ENCODE data around the gene GMIP. TPM values are rescaled to one million over a fixed set of nuclear protein-coding genes. Genes with fewer than 3 reads are reported as not detected.

GMIP gene
- total and polyA plus RNA-seq, 2 donors (not counting 3 experiments of a cell fraction or from before 2014, with no cell fraction given), result 7.8 to 19.8 TPM

DNA sequence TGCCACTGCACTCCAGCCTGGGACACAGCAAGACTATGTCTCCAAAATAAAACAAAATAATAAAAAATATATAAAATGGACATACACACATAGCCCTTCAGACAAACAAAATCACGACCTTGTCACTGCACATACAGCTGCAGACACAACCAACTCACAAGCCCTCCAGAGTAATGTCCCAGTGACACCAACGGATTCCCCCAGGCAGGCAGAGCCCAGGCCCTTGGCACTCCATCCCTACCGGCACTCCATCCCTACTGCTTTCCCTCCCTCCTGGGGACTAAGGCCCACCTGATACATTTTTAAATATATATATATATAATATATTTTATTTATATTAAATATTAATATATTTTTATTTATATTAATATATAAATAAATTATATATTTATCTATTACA is 43.6 kb upstream of the GMIP start:
- no peak for TF ChIP-seq JUN (IDR thresholded peaks at IDR 0.05; ENCODE audit: borderline replicate concordance, insufficient read depth, insufficient read length, low read depth)
- no peak for TF ChIP-seq GATA2 (IDR thresholded peaks at IDR 0.05; ENCODE audit: insufficient read depth, insufficient read length, low read depth, low read length)
- TF ChIP-seq, protein P1, sequence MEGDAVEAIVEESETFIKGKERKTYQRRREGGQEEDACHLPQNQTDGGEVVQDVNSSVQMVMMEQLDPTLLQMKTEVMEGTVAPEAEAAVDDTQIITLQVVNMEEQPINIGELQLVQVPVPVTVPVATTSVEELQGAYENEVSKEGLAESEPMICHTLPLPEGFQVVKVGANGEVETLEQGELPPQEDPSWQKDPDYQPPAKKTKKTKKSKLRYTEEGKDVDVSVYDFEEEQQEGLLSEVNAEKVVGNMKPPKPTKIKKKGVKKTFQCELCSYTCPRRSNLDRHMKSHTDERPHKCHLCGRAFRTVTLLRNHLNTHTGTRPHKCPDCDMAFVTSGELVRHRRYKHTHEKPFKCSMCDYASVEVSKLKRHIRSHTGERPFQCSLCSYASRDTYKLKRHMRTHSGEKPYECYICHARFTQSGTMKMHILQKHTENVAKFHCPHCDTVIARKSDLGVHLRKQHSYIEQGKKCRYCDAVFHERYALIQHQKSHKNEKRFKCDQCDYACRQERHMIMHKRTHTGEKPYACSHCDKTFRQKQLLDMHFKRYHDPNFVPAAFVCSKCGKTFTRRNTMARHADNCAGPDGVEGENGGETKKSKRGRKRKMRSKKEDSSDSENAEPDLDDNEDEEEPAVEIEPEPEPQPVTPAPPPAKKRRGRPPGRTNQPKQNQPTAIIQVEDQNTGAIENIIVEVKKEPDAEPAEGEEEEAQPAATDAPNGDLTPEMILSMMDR (IDR thresholded peaks at IDR 0.05; ENCODE audit: extremely low read depth in 1 of 2, insufficient read depth in 1 of 2, low read depth in 1 of 2, low read length in 2 of 2), result no peak
- no peak for TF ChIP-seq POLR2AphosphoS5 (IDR thresholded peaks at IDR 0.05; ENCODE audit: insufficient read depth, low read depth, low read length)
- CTCF ChIA-PET, result no interaction called here
- no peaks in the 10 kb centered on the region for H3K9me3 ChIP-seq (replicated peaks; ENCODE audit: control insufficient read depth, insufficient read depth, low read length)
- DNase-seq (ENCODE audit: low read depth, low spot score) (no peak), FAIRE-seq (no peak)
- H4K20me1 ChIP-seq (replicated peaks; ENCODE audit: control insufficient read depth, extremely low read depth, insufficient read depth, low read length), result no peaks in the 10 kb centered on the region
- dilution Hi-C loops (cut with MboI; ENCODE audit: extremely low pct_ligation_motif_present, low sequenced_read_pairs), result no loop called here
- H3K4me1 ChIP-seq (ENCODE audit: control insufficient read depth, extremely low read depth, insufficient read depth, low read length), result no peaks in the 10 kb centered on the region
- no peak overlapping the region for H2AFZ ChIP-seq (ENCODE audit: low read depth, low read length)
- no peak overlapping the region for H3K9ac ChIP-seq (replicated peaks; ENCODE audit: extremely low read depth, insufficient read depth, low read length)
- H3K9me1 ChIP-seq (replicated peaks; ENCODE audit: control insufficient read depth, extremely low read depth, insufficient read depth, low read length), result no peaks in the 10 kb centered on the region
- H3K79me2 ChIP-seq (ENCODE audit: control insufficient read depth, insufficient read depth, low read length), result no peaks in the 10 kb centered on the region
- H3K36me3 ChIP-seq (ENCODE audit: control insufficient read depth in 2 of 2, extremely low read depth in 1 of 2, insufficient read depth in 2 of 2, low read length in 2 of 2), result no peaks in the 10 kb centered on the region
- H3K27ac ChIP-seq (ENCODE audit: insufficient read depth, low read depth, low read length), result no peak overlapping the region
- H3K27me3 ChIP-seq (ENCODE audit: control insufficient read depth in 2 of 2, insufficient read depth in 2 of 2, low read length in 2 of 2), result no peaks in the 10 kb centered on the region
- no TSS peak for BruUV-seq (replicated peaks)
- H3K4me3 ChIP-seq (replicated peaks in 1 of 3; ENCODE audit: insufficient read depth in 1 of 3, low read depth in 1 of 3, low read length in 3 of 3), result no peak overlapping the region
- intact Hi-C loops (cut with micrococcal nuclease), result no loop called here
- H3K4me2 ChIP-seq (ENCODE audit: insufficient read depth, low read length), result no peak overlapping the region
- POLR2A ChIA-PET, result no interaction called here

DNA sequence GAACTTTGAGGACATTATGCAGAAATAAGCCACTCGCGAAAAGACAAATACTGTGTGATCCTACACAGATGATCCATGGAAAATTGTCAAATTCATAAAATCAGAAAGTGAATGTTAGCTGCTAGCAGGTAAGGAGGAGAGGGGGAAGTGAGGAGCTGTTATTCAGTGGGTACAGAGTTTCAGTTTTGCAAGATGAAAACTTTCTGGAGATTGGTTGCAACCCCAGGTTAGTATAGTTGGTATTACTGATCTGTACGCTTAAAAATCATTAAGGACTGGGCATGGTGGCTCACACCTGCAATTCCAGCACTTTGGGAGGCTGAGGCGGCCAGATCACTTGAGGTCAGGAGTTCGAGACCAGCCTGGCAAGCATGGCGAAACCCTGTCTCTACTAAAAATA is 43.1 kb upstream of the GMIP start:
- intact Hi-C loops (cut with micrococcal nuclease), result no loop called here
- no peak for DNase-seq (ENCODE audit: low read depth, low spot score)
- no peak for FAIRE-seq
- no peak overlapping the region for H3K4me3 ChIP-seq (replicated peaks in 1 of 3; ENCODE audit: insufficient read depth in 1 of 3, low read depth in 1 of 3, low read length in 3 of 3)
- H3K79me2 ChIP-seq (ENCODE audit: control insufficient read depth, insufficient read depth, low read length), result no peaks in the 10 kb centered on the region
- BruUV-seq (replicated peaks), result no TSS peak
- no peak overlapping the region for H3K4me2 ChIP-seq (ENCODE audit: insufficient read depth, low read length)
- H3K9me3 ChIP-seq (replicated peaks; ENCODE audit: control insufficient read depth, insufficient read depth, low read length), result no peaks in the 10 kb centered on the region
- H3K4me1 ChIP-seq (ENCODE audit: control insufficient read depth, extremely low read depth, insufficient read depth, low read length), result no peaks in the 10 kb centered on the region
- H3K9ac ChIP-seq (replicated peaks; ENCODE audit: extremely low read depth, insufficient read depth, low read length), result no peak overlapping the region
- TF ChIP-seq MYC (IDR thresholded peaks at IDR 0.05; ENCODE audit: low read depth, low read length) (no peak), GATA2 (IDR thresholded peaks at IDR 0.05; ENCODE audit: insufficient read depth, insufficient read length, low read depth, low read length) (no peak), EZH2 (IDR thresholded peaks at IDR 0.05; ENCODE audit: borderline replicate concordance, low read depth, low read length, severe bottlenecking) (no peak), FOS (IDR thresholded peaks at IDR 0.05; ENCODE audit: borderline replicate concordance, insufficient read depth, low read length) (no peak), POLR2AphosphoS5 (IDR thresholded peaks at IDR 0.05; ENCODE audit: insufficient read depth, low read depth, low read length) (no peak), JUN (IDR thresholded peaks at IDR 0.05; ENCODE audit: borderline replicate concordance, insufficient read depth, insufficient read length, low read depth) (no peak), POLR2A (IDR thresholded peaks at IDR 0.05; ENCODE audit: low read depth, low read length) (no peak)
- TF ChIP-seq, protein P1 (IDR thresholded peaks at IDR 0.05; ENCODE audit: extremely low read depth in 1 of 2, insufficient read depth in 1 of 2, low read depth in 1 of 2, low read length in 2 of 2), result no peak
- TF ChIP-seq, protein P2, sequence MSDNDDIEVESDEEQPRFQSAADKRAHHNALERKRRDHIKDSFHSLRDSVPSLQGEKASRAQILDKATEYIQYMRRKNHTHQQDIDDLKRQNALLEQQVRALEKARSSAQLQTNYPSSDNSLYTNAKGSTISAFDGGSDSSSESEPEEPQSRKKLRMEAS (IDR thresholded peaks at IDR 0.05; ENCODE audit: insufficient read depth, insufficient read length), result no peak
- no peaks in the 10 kb centered on the region for H4K20me1 ChIP-seq (replicated peaks; ENCODE audit: control insufficient read depth, extremely low read depth, insufficient read depth, low read length)
- dilution Hi-C loops (cut with MboI; ENCODE audit: extremely low pct_ligation_motif_present, low sequenced_read_pairs), result no loop called here
- no peak overlapping the region for H2AFZ ChIP-seq (ENCODE audit: low read depth, low read length)
- no peaks in the 10 kb centered on the region for H3K36me3 ChIP-seq (ENCODE audit: control insufficient read depth in 2 of 2, extremely low read depth in 1 of 2, insufficient read depth in 2 of 2, low read length in 2 of 2)
- H3K27ac ChIP-seq (ENCODE audit: insufficient read depth, low read depth, low read length), result no peak overlapping the region
- POLR2A ChIA-PET, result no interaction called here
- no peaks in the 10 kb centered on the region for H3K9me1 ChIP-seq (replicated peaks; ENCODE audit: control insufficient read depth, extremely low read depth, insufficient read depth, low read length)
- CTCF ChIA-PET, result no interaction called here
- no peaks in the 10 kb centered on the region for H3K27me3 ChIP-seq (ENCODE audit: control insufficient read depth in 2 of 2, insufficient read depth in 2 of 2, low read length in 2 of 2)

Measured in endothelial cell of umbilical vein (primary cell).